Testis (tissue), 3 donors: ENCODE results near the gene RPL18. TPM values are rescaled to one million over a fixed set of nuclear protein-coding genes. Genes with fewer than 3 reads are reported as not detected.

Experiments used
- DNase-seq: peaks from one replicate; pipeline ENCODE4 v3.0.0-alpha.2; 2019
- H3K27ac ChIP-seq, 2 donors: fragments of 200-600 bp; sonication (generic); one replicate each; pipeline ENCODE4 v1.5.1; 2019
- H3K27me3 ChIP-seq: fragments of 200-600 bp; sonication (generic); one replicate; pipeline ENCODE4 v1.5.1; 2019
- H3K36me3 ChIP-seq: fragments of 200-600 bp; sonication (generic); one replicate; pipeline ENCODE4 v1.5.1; 2017; ENCODE audit warnings: low read depth; ENCODE audit errors: missing control alignments
- H3K4me1 ChIP-seq: fragments of 200-600 bp; sonication (generic); one replicate; pipeline ENCODE4 v1.5.1; 2019
- H3K4me3 ChIP-seq, 2 donors: fragments of 200-600 bp; sonication (generic); one replicate each; pipeline ENCODE4 v1.5.1; 2017 to 2019
- H3K9me3 ChIP-seq: fragments of 200-600 bp; sonication (generic); one replicate; pipeline ENCODE4 v1.5.1; 2017
- POLR2A ChIP-seq: fragments of 450-650 bp; IDR thresholded peaks from one replicate; pipeline ENCODE4 v1.6.1; 2017; ENCODE audit warnings: antibody characterized with exemption, mild to moderate bottlenecking, moderate library complexity
- WGBS, 2 donors: methylation state at CpG; one replicate each; pipeline ENCODE4 v1.1.5; 2018; 5-methylcytosine and 5-hydroxymethylcytosine counted together
- intact Hi-C: fragments of 100-400 bp; cut with DNase I; formaldehyde crosslinking; loops from one replicate; pipeline ENCODE4 v1.15.1; 2023; ENCODE audit warnings: low total_unique reads
- polyA plus RNA-seq: library from polyadenylated mRNA; stranded (reverse); fragments of 350-450 nt; fragmentation: Illumina TruSeq; extraction: RNeasy Lipid Tissue Mini Kit (QIAGEN cat#74804); gene quantifications from one replicate; pipeline ENCODE4 v1.2.3, GENCODE V29; 2014; ENCODE audit warnings: low read depth, low replicate concordance; ENCODE audit not compliant: insufficient read depth
- total RNA-seq, 2 donors: library from RNA; depleted of rRNA; stranded (reverse); fragments of >200 nt; gene quantifications; one replicate each; pipeline ENCODE4 v1.2.3, GENCODE V29; 2016
- TF ChIP-seq, protein P1 (sequence below), 3 experiments: fragments of 450-650 bp in 2 of 3; fragments of 200-600 bp in 1 of 3; sonication (generic) in 1 of 3; IDR thresholded peaks; one replicate each; pipeline ENCODE4 v1.5.1; 2016 to 2019; ENCODE audit warnings: antibody characterized with exemption in 3 of 3, mild to moderate bottlenecking in 2 of 3, moderate library complexity in 1 of 3

Gene RPL18
- total and polyA plus RNA-seq, 3 donors from 2014 or later, result 1,047 to 1,537 (median 1,050) TPM

DNA sequence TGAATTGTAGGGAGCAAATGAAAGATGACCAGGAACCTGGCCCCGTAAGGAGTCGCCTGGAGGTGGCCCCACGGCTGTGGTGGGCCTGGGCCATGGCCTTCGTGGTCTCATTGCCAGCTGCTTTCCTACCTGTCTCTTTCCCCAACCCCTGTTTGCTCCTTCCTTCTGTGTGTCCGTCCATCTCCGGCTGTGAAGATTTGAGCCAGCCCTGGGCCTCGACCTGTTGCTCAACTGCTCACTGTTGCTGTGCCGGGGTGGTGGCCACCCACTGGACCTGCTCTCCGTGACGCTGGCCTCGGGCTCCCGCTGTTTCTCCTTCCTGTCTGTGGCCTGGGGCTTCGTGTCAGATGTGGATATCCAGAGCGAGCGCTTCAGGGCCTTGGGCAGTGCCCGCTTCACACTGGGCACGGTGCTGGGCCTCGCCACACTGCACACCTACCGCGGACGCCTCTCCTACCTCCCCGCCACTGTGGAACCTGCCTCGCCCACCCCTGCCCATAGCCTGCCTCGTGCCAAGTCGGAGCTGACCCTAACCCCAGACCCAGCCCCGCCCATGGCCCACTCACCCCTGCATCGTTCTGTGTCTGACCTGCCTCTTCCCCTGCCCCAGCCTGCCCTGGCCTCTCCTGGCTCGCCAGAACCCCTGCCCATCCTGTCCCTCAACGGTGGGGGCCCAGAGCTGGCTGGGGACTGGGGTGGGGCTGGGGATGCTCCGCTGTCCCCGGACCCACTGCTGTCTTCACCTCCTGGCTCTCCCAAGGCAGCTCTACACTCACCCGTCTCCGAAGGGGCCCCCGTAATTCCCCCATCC lies 9.7 kb upstream of the RPL18 start:
- Histone ChIP-seq H3K27me3 (no peaks in the 10 kb centered on the region), H3K27ac (peak overlapping the region; percentile 41 to 87), H3K36me3 (no peaks in the 10 kb centered on the region), H3K9me3 (no peaks in the 10 kb centered on the region), H3K4me1 (peaks cover 42% of the 10 kb centered on the region), H3K4me3 (no peak overlapping the region)
- 77 to 79% methylated on average over 22 to 34 of the region's 34 CpGs for WGBS, 2 donors
- DNase-seq, result no peak
- TF ChIP-seq, protein P1, sequence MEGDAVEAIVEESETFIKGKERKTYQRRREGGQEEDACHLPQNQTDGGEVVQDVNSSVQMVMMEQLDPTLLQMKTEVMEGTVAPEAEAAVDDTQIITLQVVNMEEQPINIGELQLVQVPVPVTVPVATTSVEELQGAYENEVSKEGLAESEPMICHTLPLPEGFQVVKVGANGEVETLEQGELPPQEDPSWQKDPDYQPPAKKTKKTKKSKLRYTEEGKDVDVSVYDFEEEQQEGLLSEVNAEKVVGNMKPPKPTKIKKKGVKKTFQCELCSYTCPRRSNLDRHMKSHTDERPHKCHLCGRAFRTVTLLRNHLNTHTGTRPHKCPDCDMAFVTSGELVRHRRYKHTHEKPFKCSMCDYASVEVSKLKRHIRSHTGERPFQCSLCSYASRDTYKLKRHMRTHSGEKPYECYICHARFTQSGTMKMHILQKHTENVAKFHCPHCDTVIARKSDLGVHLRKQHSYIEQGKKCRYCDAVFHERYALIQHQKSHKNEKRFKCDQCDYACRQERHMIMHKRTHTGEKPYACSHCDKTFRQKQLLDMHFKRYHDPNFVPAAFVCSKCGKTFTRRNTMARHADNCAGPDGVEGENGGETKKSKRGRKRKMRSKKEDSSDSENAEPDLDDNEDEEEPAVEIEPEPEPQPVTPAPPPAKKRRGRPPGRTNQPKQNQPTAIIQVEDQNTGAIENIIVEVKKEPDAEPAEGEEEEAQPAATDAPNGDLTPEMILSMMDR (IDR thresholded peaks at IDR 0.05), result no peak
- no peak for TF ChIP-seq POLR2A
- intact Hi-C loops, result no loop called here

GRCh38 chr19:48627865-48628314 lies 8.9 kb upstream of the RPL18 start:
- Histone ChIP-seq H3K36me3 (no peaks in the 10 kb centered on the region), H3K4me1 (peaks cover 41% of the 10 kb centered on the region), H3K9me3 (no peaks in the 10 kb centered on the region), H3K27ac (no peak overlapping the region), H3K27me3 (no peaks in the 10 kb centered on the region), H3K4me3 (no peak overlapping the region)
- TF ChIP-seq POLR2A, result no peak
- TF ChIP-seq, protein P1 (IDR thresholded peaks at IDR 0.05), result no peak
- intact Hi-C loops, result no loop called here
- DNase-seq, result no peak
- WGBS, 2 donors, result 89 to 90% methylated on average over 7 to 17 of the region's 17 CpGs

DNA sequence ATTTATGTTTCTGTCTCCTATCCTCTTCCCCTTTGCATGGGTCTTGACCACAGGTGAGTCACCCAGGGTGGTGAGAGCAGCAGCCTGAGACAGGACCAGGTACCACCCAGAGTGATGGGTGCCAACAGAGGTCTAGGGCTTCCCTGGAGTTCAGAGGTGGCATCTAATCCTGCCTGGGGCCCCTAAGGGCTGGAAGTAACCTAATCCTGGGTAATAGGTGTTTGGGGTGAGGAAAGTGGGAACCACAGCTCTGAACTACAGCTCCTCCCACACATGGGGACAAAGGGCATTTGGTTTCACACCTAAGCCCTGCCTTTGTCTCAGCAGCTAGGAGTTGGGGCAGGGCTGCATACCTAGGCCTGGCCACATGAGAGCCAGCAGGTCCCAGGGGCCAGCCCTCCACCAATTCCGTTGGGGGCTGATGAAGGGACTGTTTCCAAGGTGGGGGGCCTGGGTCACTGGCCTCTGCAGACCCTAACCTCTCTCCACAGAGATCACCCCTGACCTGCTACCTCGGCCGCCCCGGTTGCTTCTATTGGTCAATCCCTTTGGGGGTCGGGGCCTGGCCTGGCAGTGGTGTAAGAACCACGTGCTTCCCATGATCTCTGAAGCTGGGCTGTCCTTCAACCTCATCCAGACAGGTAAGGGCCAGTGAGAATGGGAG lies 8.4 kb upstream of the RPL18 start:
- no peaks in the 10 kb centered on the region for H3K36me3 ChIP-seq
- no peak overlapping the region for H3K27ac ChIP-seq
- no peak overlapping the region for H3K4me3 ChIP-seq
- DNase-seq, result no peak
- no peak for TF ChIP-seq POLR2A
- TF ChIP-seq, protein P1 (IDR thresholded peaks at IDR 0.05), result no peak
- 84 to 92% methylated on average over 5 to 6 of the region's 6 CpGs for WGBS, 2 donors
- H3K27me3 ChIP-seq, result no peaks in the 10 kb centered on the region
- no peaks in the 10 kb centered on the region for H3K9me3 ChIP-seq
- H3K4me1 ChIP-seq, result peaks cover 36% of the 10 kb centered on the region
- intact Hi-C loops, result no loop called here

GRCh38 chr19:48625891-48626327 lies 6.9 kb upstream of the RPL18 start:
- no peaks in the 10 kb centered on the region for H3K36me3 ChIP-seq
- 87 to 93% methylated on average over 4 to 30 of the region's 30 CpGs for WGBS, 2 donors
- H3K4me3 ChIP-seq, result no peak overlapping the region
- DNase-seq, result no peak
- TF ChIP-seq POLR2A, result no peak
- TF ChIP-seq, protein P1 (IDR thresholded peaks at IDR 0.05), result no peak
- H3K4me1 ChIP-seq, result peaks cover 28% of the 10 kb centered on the region
- no peak overlapping the region for H3K27ac ChIP-seq
- intact Hi-C loops, result no loop called here
- no peaks in the 10 kb centered on the region for H3K9me3 ChIP-seq
- no peaks in the 10 kb centered on the region for H3K27me3 ChIP-seq
